Measurements from ENCODE around the gene DDX31. TPM values are rescaled to one million over a fixed set of nuclear protein-coding genes. Genes with fewer than 3 reads are reported as not detected.

DDX31 gene
- total and polyA plus RNA-seq, 9 of the 15 experiments (the other 6 are each of a cell fraction or from before 2014, with no cell fraction given), result 11.9 to 24.6 (median 22.2) TPM

DNA sequence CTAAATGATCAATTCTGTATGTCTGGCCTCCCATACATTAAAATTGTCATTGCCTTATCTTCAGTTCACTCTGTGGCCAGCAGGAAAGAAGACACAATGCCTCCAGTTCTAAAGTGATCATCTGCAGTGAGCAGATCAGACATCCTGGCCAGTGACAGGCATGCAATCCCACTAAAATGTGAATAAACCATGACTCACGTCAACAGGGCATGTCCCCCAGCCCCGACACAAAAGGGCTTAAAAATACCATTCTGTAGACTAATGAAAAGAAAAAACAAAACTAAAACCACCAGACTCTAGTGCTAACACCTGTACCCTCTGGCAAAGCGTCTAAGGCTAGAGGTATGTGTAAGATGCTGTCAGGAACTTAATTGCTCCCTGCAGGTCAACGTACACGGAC, 38.5 kb downstream of the DDX31 start (continued):
- TF ChIP-seq, protein P1, sequence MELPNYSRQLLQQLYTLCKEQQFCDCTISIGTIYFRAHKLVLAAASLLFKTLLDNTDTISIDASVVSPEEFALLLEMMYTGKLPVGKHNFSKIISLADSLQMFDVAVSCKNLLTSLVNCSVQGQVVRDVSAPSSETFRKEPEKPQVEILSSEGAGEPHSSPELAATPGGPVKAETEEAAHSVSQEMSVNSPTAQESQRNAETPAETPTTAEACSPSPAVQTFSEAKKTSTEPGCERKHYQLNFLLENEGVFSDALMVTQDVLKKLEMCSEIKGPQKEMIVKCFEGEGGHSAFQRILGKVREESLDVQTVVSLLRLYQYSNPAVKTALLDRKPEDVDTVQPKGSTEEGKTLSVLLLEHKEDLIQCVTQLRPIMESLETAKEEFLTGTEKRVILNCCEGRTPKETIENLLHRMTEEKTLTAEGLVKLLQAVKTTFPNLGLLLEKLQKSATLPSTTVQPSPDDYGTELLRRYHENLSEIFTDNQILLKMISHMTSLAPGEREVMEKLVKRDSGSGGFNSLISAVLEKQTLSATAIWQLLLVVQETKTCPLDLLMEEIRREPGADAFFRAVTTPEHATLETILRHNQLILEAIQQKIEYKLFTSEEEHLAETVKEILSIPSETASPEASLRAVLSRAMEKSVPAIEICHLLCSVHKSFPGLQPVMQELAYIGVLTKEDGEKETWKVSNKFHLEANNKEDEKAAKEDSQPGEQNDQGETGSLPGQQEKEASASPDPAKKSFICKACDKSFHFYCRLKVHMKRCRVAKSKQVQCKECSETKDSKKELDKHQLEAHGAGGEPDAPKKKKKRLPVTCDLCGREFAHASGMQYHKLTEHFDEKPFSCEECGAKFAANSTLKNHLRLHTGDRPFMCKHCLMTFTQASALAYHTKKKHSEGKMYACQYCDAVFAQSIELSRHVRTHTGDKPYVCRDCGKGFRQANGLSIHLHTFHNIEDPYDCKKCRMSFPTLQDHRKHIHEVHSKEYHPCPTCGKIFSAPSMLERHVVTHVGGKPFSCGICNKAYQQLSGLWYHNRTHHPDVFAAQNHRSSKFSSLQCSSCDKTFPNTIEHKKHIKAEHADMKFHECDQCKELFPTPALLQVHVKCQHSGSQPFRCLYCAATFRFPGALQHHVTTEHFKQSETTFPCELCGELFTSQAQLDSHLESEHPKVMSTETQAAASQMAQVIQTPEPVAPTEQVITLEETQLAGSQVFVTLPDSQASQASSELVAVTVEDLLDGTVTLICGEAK (IDR thresholded peaks at IDR 0.05), result no peak
- TF ChIP-seq, protein P1 (CRISPR knock-in tag; IDR thresholded peaks at IDR 0.05), result no peak
- TF ChIP-seq PRPF4 (IDR thresholded peaks at IDR 0.05; ENCODE audit: insufficient read depth, low read depth, low read length, poor library complexity, severe bottlenecking), result no peak
